ENCODE data around the gene ZBTB16. TPM values are rescaled to one million over a fixed set of nuclear protein-coding genes. Genes with fewer than 3 reads are reported as not detected.

Gene ZBTB16
- total and polyA plus RNA-seq, 7 donors: 9.9 to 197 (median 99.5) TPM

DNA sequence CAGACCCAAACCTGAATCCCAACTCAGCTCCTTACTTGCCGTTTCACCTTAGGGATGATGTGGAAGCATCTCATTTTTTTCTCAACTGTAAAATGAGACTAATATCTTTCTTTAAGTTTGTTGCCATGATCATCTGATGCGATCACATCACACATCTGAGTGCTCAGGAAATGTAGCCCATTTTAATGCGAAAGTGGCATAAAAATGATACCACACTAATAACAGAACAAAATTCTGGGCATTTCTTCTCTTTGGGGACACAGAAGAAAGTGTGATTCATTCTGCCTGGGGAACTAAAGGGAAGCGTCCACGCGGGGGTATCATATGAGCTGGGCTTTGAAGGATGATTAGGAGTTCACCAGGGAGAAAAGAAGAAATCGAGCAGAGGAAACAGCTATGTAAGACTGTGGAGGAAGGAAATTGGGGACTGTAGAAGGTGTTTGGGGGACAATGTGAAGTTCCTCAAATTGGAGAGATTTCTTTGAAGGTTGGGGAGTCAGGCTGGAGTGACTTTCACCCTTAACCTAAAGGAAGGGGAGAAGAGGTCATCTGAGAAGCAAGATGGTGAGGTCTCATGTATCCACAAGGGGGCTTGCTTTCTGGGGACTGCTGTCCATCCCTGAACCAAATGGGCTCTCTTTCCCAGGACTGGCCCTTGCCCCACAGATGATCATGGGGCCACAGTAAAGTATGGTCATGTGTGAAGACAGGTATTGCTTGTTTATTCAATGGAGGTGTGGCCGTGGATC is 187.0 kb downstream of the ZBTB16 start:
- H3K4me1 ChIP-seq: peaks cover 0 to 22% (median 18%) of the 10 kb centered on the region in 4 donors

DNA sequence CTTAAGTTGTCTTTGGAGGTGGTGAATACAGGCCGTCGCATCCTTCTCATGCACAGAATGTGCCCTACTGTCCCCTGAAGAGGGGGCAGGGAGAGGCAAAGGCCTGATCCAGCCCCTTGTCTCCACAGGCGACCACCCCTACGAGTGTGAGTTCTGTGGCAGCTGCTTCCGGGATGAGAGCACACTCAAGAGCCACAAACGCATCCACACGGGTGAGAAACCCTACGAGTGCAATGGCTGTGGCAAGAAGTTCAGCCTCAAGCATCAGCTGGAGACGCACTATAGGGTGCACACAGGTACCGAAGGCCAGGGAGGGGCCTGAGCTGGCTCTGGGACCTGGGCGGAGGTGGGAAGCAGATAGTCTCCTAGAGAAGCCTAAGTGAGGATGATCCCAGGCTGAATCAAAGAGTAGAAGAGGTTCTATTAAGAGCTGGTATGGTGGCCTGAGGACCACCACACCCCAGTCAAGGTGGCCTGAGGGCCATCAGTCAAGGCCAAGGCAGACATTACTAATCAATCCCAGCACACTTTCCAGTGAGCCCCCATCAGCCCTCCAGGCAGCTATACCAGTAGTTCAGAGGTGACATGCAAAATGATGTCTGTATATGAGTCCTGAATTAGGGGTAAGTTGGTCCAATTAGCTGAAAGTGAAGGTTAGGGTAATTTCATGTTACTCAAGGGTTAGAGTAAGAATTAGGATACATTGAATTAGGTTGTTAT is 187.7 kb downstream of the ZBTB16 start:
- intact Hi-C loops (cut with DNase I): no loop called here
- TF ChIP-seq POLR2AphosphoS5 (IDR thresholded peaks at IDR 0.05) (no peak), EP300 (IDR thresholded peaks at IDR 0.05) (no peak), POLR2A (IDR thresholded peaks at IDR 0.05) (no peak), CTCF (IDR thresholded peaks at IDR 0.05) (no peak)

More for the DNA sequence above, 187.0 kb downstream of the ZBTB16 start:
- intact Hi-C loops (cut with DNase I): no loop called here
- peaks cover 70 to 96% (median 88%) of the 10 kb centered on the region in 4 donors for H3K36me3 ChIP-seq
- no peak for DNase-seq
- no peak overlapping the region for H3K4me3 ChIP-seq
- no peaks in the 10 kb centered on the region for H3K9me3 ChIP-seq
- H3K27ac ChIP-seq: no peak overlapping the region
- WGBS, 2 donors: 93 to 94% methylated on average over 8 of the region's 8 CpGs
- TF ChIP-seq POLR2AphosphoS5 (IDR thresholded peaks at IDR 0.05) (no peak), POLR2A (IDR thresholded peaks at IDR 0.05) (no peak), CTCF (IDR thresholded peaks at IDR 0.05) (no peak), EP300 (IDR thresholded peaks at IDR 0.05) (no peak)
- no peaks in the 10 kb centered on the region for H3K27me3 ChIP-seq

DNA sequence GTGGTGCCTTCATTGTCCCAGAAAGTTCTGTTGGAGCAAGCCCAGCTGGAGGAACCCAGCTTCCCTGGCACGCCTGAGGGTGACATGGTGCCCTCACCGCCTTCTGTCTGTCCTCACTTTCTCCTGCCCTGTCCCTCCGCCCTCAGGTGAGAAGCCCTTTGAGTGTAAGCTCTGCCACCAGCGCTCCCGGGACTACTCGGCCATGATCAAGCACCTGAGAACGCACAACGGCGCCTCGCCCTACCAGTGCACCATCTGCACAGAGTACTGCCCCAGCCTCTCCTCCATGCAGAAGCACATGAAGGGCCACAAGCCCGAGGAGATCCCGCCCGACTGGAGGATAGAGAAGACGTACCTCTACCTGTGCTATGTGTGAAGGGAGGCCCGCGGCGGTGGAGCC is 190.7 kb downstream of the ZBTB16 start:
- TF ChIP-seq POLR2AphosphoS5 (IDR thresholded peaks at IDR 0.05) (peak in 2 of 4 donors; percentile 6 to 35), POLR2A (IDR thresholded peaks at IDR 0.05) (no peak), CTCF (IDR thresholded peaks at IDR 0.05) (no peak), EP300 (IDR thresholded peaks at IDR 0.05) (no peak)
- peak overlapping the region in 2 of 4 donors; percentile 12 to 55 for H3K27ac ChIP-seq
- H3K4me1 ChIP-seq: peaks cover 0 to 5% (median 2%) of the 10 kb centered on the region in 4 donors
- H3K4me3 ChIP-seq: no peak overlapping the region
- H3K27me3 ChIP-seq: no peaks in the 10 kb centered on the region
- WGBS, 2 donors: 93 to 96% methylated on average over 17 of the region's 17 CpGs
- peak; percentile 74 for DNase-seq
- intact Hi-C loops (cut with DNase I): no loop called here
- H3K36me3 ChIP-seq: peaks cover 69 to 93% (median 72%) of the 10 kb centered on the region in 4 donors
- H3K9me3 ChIP-seq: no peaks in the 10 kb centered on the region

More for the DNA sequence above, 187.7 kb downstream of the ZBTB16 start:
- 94% methylated on average over 11 of the region's 11 CpGs for WGBS, 2 donors
- Histone ChIP-seq H3K27ac (no peak overlapping the region), H3K9me3 (no peaks in the 10 kb centered on the region), H3K36me3 (peaks cover 71 to 96% (median 88%) of the 10 kb centered on the region in 4 donors), H3K27me3 (no peaks in the 10 kb centered on the region), H3K4me3 (no peak overlapping the region), H3K4me1 (peaks cover 0 to 22% (median 18%) of the 10 kb centered on the region in 4 donors)
- DNase-seq: no peak

GRCh38 chr11:114250993-114251814 is 191.7 kb downstream of the ZBTB16 start:
- 88 to 93% methylated on average over 14 of the region's 14 CpGs for WGBS, 2 donors
- TF ChIP-seq EP300 (IDR thresholded peaks at IDR 0.05): no peak
- TF ChIP-seq POLR2A (IDR thresholded peaks at IDR 0.05): no peak
- peak in 3 of 4 donors; percentile 1 to 38 (median 12) for TF ChIP-seq POLR2AphosphoS5 (IDR thresholded peaks at IDR 0.05)
- H3K4me1 ChIP-seq: peaks cover 0 to 6% (median 4%) of the 10 kb centered on the region in 4 donors
- H3K36me3 ChIP-seq: peaks cover 64 to 88% (median 66%) of the 10 kb centered on the region in 4 donors
- intact Hi-C loops (cut with DNase I): no loop called here
- no peaks in the 10 kb centered on the region for H3K27me3 ChIP-seq
- peak overlapping the region; percentile 27 to 55 (median 32) for H3K27ac ChIP-seq
- DNase-seq: peak; percentile 81
- no peak overlapping the region for H3K4me3 ChIP-seq
- H3K9me3 ChIP-seq: no peaks in the 10 kb centered on the region

Measured in sigmoid colon (tissue), 7 donors.